ENCODE results near the gene C6orf89.

C6orf89 gene

GRCh38 chr6:36970892-36971842 lies 85.4 kb downstream of the C6orf89 start:
- no peak for DNase-seq

DNA sequence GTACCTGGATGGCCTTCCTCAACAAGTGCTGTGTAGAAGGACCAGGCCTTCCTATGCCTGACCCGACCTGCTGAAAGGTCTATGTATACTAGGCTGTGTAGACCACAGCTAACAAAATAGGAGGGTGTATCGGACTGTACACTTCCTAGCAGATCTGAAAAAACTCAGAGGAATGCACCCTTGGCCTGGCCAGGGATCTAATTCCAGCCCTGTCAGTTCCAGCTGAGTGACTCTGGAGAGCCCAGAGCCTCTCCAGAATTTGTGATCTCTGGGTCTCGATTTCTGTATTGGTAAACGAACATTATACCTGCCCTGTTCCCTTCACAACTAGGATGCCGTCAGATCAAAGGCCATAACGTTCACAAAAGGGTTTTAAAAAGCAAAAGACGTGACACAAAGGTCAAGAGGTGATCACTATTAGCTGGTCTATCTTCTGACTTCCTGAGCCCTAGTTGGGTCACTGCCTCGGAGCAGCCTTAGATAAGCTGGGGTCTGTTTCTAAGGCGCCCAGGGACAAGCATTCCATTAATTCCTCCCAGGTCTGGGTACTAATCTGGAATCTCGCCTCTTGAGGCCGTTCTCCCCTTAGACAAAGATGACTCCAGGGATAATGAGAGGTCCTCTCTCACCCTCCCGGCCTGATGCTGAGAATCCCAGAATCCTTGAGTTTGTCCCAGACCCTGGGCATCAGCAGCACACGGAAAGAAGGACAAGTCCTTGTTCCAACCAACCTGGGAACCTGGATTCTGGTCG lies 86.3 kb downstream of the C6orf89 start:
- DNase-seq = no peak

DNA sequence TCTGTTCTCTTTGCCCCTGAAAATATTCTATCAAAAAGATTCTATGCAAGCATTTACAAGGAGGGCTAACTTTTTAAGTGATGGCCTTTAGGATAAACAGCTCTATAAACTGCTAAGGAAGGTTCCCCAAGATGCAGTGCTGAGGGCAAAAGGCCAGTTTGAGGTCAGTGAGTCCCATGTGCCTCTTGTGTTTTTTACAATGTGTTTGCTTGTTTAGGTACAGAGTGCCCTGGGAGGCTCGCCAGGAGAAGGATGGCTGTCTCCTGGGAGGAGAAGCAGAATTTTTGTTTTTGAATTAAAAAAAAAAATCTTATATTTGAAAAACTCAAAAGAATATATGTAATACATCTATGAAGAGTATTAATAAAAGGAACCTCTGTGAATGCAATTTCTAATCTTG lies 87.4 kb downstream of the C6orf89 start:
- DNase-seq = no peak

- no peak for DNase-seq
Observed at GRCh38 chr6:36973647-36974046, 87.9 kb downstream of the C6orf89 start.

DNA sequence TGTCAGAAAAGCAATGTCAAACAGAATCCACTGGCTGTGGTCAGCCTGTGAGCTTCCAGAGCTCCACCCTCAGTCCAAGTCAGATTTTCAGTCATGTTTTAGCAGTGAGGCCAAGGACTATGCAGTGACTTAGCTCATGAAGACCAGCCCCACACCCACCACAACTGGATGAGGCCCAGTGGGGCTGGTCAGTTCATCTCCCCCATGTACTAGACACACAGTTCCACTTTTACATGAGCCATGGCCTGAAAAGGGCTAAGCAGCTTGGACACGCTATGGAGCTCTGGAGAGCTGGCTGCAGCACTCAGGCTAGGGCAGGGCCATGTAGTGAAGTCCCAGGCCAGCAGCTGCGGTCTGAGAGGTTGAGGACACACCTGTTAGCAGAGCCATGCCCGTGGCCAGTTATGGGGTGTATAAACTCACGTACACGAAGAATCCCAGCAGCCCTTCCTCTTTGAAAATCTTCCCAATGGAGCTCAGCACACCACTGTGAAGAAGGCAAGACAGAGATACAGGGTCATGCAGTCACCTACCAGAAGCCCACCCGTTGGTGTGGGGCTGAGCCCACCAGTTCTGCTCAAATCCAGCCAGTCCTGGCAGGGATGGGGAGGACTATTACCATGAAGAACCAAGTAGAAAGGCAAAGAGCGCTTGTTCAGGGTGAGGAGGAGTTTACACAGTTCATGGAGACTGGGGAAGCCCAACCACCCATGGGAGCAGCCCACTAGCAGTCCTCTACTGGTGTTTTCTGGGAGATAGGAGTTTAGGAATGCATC lies 89.7 kb downstream of the C6orf89 start:
- DNase-seq = no peak

DNA sequence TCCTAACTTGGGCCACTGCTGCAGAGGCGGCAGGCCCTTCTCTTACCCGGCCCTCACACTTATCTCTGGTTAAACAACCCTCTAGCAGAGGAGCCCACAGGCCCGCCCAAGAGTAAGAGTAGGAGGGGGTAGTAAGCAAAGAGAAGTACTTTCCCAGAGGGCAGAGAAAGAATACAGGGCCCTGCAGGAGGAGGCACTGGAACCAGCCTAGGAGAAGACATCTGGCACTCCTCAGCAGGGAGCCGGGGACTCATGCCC lies 90.2 kb downstream of the C6orf89 start:
- DNase-seq = no peak

DNA sequence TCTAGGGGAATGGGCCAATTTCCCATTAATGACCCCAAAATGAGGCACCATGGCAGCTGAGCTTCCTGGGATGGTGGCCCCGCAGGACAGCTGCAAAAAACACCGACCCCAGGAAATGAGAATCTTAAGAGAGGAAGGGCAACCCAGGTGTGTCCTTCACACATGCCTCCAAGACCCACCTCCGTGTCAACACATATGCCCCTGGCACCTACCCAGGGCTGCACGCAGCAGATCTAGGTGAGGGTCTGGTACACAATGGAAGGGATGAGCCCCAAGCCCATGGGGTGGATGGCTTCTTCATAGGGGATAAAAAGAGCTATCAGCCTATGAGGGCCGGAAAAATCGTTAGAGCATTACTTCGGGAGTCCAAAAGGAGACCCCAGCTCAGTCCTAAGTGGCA lies 90.8 kb downstream of the C6orf89 start:
- no peak for DNase-seq

GRCh38 chr6:36976931-36977330 lies 91.2 kb downstream of the C6orf89 start:
- DNase-seq = no peak

- DNase-seq = no peak
Observed at GRCh38 chr6:36977470-36977941, 91.8 kb downstream of the C6orf89 start.
